ENCODE results near the gene MACROD2.

MACROD2 gene

GRCh38 chr20:14677455-14677854 lies 682.1 kb downstream of the MACROD2 start:
- no peak for DNase-seq

GRCh38 chr20:14685183-14685582 lies 689.9 kb downstream of the MACROD2 start:
- DNase-seq: no peak

- DNase-seq: no peak
Measured at GRCh38 chr20:14687313-14687712, 692.0 kb downstream of the MACROD2 start.

GRCh38 chr20:14688005-14688404 lies 692.7 kb downstream of the MACROD2 start:
- DNase-seq: no peak

GRCh38 chr20:14691994-14692393 lies 696.7 kb downstream of the MACROD2 start:
- no peak for DNase-seq

- DNase-seq: no peak
Measured at GRCh38 chr20:14696478-14696877, 701.2 kb downstream of the MACROD2 start.

GRCh38 chr20:14696937-14697336 lies 701.6 kb downstream of the MACROD2 start:
- DNase-seq: no peak

GRCh38 chr20:14698125-14698524 lies 702.8 kb downstream of the MACROD2 start:
- DNase-seq: no peak

- no peak for DNase-seq
Measured at GRCh38 chr20:14698605-14699373, 703.5 kb downstream of the MACROD2 start.

- DNase-seq: no peak
Measured at GRCh38 chr20:14700639-14700960, 705.3 kb downstream of the MACROD2 start.

- no peak for DNase-seq
Measured at GRCh38 chr20:14701326-14701725, 706.0 kb downstream of the MACROD2 start.

- DNase-seq: no peak
Measured at GRCh38 chr20:14706555-14706954, 711.2 kb downstream of the MACROD2 start.

- DNase-seq: no peak
Measured at GRCh38 chr20:14707026-14707680, 711.8 kb downstream of the MACROD2 start.

- no peak for DNase-seq
Measured at GRCh38 chr20:14707865-14708596, 712.7 kb downstream of the MACROD2 start.

- no peak for DNase-seq
Measured at GRCh38 chr20:14709439-14709838, 714.1 kb downstream of the MACROD2 start.

GRCh38 chr20:14710951-14711350 lies 715.6 kb downstream of the MACROD2 start:
- no peak for DNase-seq

GRCh38 chr20:14711652-14712051 lies 716.3 kb downstream of the MACROD2 start:
- no peak for DNase-seq

- no peak for DNase-seq
Measured at GRCh38 chr20:14712302-14712739, 717.0 kb downstream of the MACROD2 start.

GRCh38 chr20:14715400-14715799 lies 720.1 kb downstream of the MACROD2 start:
- no peak for DNase-seq

- no peak for DNase-seq
Measured at GRCh38 chr20:14716351-14716801, 721.1 kb downstream of the MACROD2 start.

GRCh38 chr20:14717134-14717999 lies 722.1 kb downstream of the MACROD2 start:
- DNase-seq: no peak

GRCh38 chr20:14720251-14720650 lies 724.9 kb downstream of the MACROD2 start:
- no peak for DNase-seq

GRCh38 chr20:14721926-14722452 lies 726.7 kb downstream of the MACROD2 start:
- DNase-seq: no peak

All from activated naive CD4-positive, alpha-beta T cell (primary cell).